Lower leg skin (tissue), 3 donors: ENCODE measurements around the gene MAMDC2.

Experiments used
- CTCF ChIP-seq, 3 donors: fragments of 450-650 bp; IDR thresholded peaks; one replicate each; pipeline ENCODE4 v1.5.1; 2016; ENCODE audit warnings: antibody characterized with exemption in 3 of 3, mild to moderate bottlenecking in 3 of 3, moderate library complexity in 2 of 3
- POLR2A ChIP-seq, 2 donors: fragments of 450-650 bp; IDR thresholded peaks; one replicate each; pipeline ENCODE4 v1.6.1; 2016 to 2017; ENCODE audit warnings: antibody characterized with exemption in 2 of 2, mild to moderate bottlenecking in 1 of 2, moderate library complexity in 1 of 2

DNA sequence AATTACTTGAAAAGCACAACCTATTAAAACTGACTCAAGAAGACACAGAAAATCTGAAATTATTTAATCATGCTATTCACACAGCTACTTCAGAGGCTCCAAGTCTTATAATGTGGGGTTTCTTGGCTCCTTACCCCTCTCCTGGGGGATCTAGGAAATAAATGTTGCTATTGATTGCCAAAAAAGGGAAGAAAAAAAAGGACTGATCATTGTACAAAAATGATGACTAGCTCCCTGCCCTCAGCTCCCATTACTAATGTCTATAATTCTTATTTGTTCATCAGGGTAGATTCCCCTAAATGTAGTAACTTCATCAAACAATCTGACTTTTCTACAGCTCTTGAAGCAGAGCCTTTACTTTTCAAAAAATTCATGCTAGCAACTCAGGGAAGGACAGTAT lies 211.8 kb downstream of the MAMDC2 start:
- TF ChIP-seq CTCF (IDR thresholded peaks at IDR 0.05), result no peak
- TF ChIP-seq POLR2A (IDR thresholded peaks at IDR 0.05), result no peak
